ENCODE measurements around the gene GTF2H4. TPM values are rescaled to one million over a fixed set of nuclear protein-coding genes. Genes with fewer than 3 reads are reported as not detected.
A peak's percentile ranks its signal among the peaks of the same experiment; 100 is the strongest.
"Not testable (repeated sequence)": the region's sequence is repeated elsewhere in the genome, so short reads cannot be mapped to it uniquely, and the experiment has no call there.

Gene GTF2H4
- 73.0 and 74.7 TPM in 2 replicates for total RNA-seq
- long read RNA-seq, transcript GTF2H4-201 (14 exons, 1,735 nt) = major isoform, 19 of 33 reads
- long read RNA-seq, partial matches to known transcripts = 1 of 33 reads
- long read RNA-seq, other reads (novel, unspliced or antisense) = 13 of 33 reads

DNA sequence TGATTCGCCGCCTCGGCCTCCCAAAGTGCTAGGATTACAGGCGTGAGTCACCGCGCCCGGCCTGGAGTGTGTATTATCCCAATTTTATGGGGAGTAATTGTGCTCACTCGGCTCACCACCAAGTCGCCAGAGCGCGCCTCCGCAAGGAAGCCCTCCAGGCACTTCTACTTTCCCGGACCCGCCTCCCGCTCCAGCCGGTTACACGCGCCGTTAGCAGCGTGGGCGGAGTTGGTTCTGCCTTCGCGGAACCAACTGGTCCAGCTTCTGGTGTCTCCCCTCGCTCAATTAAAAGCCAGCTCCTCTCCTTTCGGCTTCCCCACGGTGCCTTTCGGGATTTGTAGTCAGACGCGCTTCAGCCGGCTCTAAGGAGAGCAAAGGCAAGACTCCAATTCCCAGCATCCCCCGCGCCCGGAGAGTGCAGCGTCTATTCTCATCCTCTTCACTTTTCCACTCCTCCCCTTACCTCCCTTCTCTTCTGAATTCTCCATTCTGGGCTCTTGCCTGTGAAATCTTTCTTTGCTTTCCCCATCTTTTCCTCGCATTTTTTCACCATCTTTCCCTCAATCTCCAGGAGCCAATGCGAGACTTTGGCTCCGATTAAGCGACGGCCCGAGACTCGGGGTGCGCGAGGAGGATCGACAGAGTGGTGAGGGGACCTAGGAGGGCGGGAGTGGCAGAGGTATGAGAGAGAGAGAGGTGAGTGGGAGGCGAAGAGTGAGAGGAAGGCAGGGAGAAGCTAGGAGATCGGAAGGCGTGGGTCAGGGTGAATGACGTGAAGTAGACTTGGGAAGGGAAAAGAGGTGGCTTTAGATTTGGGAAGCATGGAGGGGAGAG is at the start of gene GTF2H4:
Gene GTF2H4 (plus strand): TSS at position 450 of the 834 bp plus-strand sequence.
- Mint-ChIP-seq H3K4me3 (ENCODE audit: low read depth) (peak within 1 kb of the TSS; percentile 98), H3K9me3 (ENCODE audit: low read depth) (no peaks in the 10 kb centered on the region), H3K36me3 (ENCODE audit: insufficient read depth) (peaks cover 15% of the 10 kb centered on the region), H3K27ac (peak within 1 kb of the TSS; percentile 92), H3K27me3 (no peaks in the 10 kb centered on the region), H3K4me1 (ENCODE audit: low read depth) (peaks cover 14% of the 10 kb centered on the region)
- peak; percentile 82 for DNase-seq (ENCODE audit: low spot score, unreplicated experiment)
- no peak for TF ChIP-seq CTCF (IDR thresholded peaks at IDR 0.05; ENCODE audit: unreplicated experiment)

- H3K4me1 Mint-ChIP-seq (ENCODE audit: low read depth); H3K27me3 Mint-ChIP-seq; DNase-seq (ENCODE audit: low spot score, unreplicated experiment); H3K4me3 Mint-ChIP-seq (ENCODE audit: low read depth); H3K9me3 Mint-ChIP-seq (ENCODE audit: low read depth); H3K36me3 Mint-ChIP-seq (ENCODE audit: insufficient read depth); H3K27ac Mint-ChIP-seq: not testable (repeated sequence)
Measured at GRCh38 chr6:30859726-30860125, 48.3 kb upstream of the GTF2H4 start.

DNA sequence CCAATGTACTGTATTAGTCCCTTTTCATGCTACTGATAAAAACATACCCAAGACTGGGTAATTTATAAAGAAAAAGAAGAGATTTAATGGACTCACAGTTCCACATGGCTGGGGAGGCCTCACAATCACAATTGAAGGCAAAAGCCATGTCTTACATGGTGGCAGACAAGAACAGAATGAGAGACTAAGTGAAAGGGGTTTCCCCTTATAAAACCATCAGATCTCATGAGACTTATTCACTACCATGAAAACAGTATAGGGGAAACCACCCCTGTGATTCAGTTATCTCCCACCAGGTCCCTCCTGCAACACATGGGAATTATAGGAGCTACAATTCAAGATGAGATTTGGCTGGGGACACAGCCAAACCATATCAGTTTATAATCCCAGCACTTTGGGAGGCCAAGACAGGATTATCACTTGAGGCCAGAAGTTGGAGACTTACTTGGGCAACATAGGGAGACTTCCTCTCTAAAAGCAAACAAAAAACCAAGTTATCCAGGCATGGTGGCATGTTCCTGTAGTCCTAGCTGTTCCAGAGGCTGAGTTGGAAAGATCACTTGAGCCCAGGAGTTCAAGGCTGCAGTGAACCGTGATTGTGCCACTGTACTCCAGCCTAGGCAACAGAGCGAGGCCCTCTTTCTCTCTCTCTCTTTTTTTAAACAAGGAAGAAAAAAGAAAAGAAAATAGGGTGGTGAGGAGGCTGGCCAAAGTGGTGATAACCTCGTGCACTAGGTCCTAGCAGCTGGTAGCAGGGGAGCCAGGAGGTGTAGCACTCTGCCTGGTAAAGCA is 46.6 kb upstream of the GTF2H4 start:
- Mint-ChIP-seq H3K4me1 (ENCODE audit: low read depth) (peaks cover 6% of the 10 kb centered on the region), H3K27me3 (no peaks in the 10 kb centered on the region), H3K4me3 (ENCODE audit: low read depth) (no peak overlapping the region), H3K9me3 (ENCODE audit: low read depth) (no peaks in the 10 kb centered on the region), H3K27ac (no peak overlapping the region), H3K36me3 (ENCODE audit: insufficient read depth) (peaks cover 1% of the 10 kb centered on the region)
- no peak for TF ChIP-seq CTCF (IDR thresholded peaks at IDR 0.05; ENCODE audit: unreplicated experiment)
- DNase-seq (ENCODE audit: low spot score, unreplicated experiment) = no peak

- no peak for TF ChIP-seq CTCF (IDR thresholded peaks at IDR 0.05; ENCODE audit: unreplicated experiment)
- Mint-ChIP-seq H3K4me1 (ENCODE audit: low read depth) (peaks cover 6% of the 10 kb centered on the region), H3K9me3 (ENCODE audit: low read depth) (no peaks in the 10 kb centered on the region), H3K4me3 (ENCODE audit: low read depth) (no peak overlapping the region), H3K27ac (no peak overlapping the region), H3K36me3 (ENCODE audit: insufficient read depth) (peaks cover 1% of the 10 kb centered on the region), H3K27me3 (no peaks in the 10 kb centered on the region)
- no peak for DNase-seq (ENCODE audit: low spot score, unreplicated experiment)
Measured at GRCh38 chr6:30862156-30862875, 45.7 kb upstream of the GTF2H4 start.

GRCh38 chr6:30864325-30864724 is 43.7 kb upstream of the GTF2H4 start:
- TF ChIP-seq CTCF (IDR thresholded peaks at IDR 0.05; ENCODE audit: unreplicated experiment) = no peak
- Mint-ChIP-seq H3K9me3 (ENCODE audit: low read depth) (peaks cover 9% of the 10 kb centered on the region), H3K4me3 (ENCODE audit: low read depth) (no peak overlapping the region), H3K27ac (no peak overlapping the region), H3K4me1 (ENCODE audit: low read depth) (peaks cover 5% of the 10 kb centered on the region), H3K27me3 (no peaks in the 10 kb centered on the region), H3K36me3 (ENCODE audit: insufficient read depth) (peaks cover 1% of the 10 kb centered on the region)
- DNase-seq (ENCODE audit: low spot score, unreplicated experiment) = no peak

DNA sequence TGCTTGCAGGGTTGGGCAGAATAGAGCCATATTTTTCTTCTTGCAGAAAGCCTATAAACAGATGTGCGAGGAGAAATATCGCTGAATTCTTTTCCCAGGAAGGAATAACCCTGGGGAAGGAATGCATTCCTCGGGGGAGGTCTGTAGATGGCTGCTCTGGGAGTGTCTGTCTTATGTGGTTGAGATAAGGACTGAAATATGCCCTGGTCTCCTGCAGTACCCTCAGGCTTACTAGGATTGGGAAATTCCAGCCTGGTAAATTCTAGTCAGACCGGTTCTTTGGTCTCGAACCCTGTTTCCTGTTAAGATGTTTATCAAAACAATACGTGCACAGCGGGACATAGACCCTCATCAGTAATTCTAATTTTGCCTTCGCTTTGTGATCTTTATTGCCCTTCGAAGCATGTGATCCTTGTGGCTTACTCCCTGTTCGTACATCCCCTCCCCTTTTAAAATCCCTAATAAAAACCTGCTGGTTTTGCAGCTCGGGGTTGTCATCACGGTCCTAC is 38.7 kb upstream of the GTF2H4 start:
- DNase-seq (ENCODE audit: low spot score, unreplicated experiment); H3K4me3 Mint-ChIP-seq (ENCODE audit: low read depth); H3K36me3 Mint-ChIP-seq (ENCODE audit: insufficient read depth); H3K27me3 Mint-ChIP-seq; H3K4me1 Mint-ChIP-seq (ENCODE audit: low read depth); H3K27ac Mint-ChIP-seq: not testable (repeated sequence)
- peaks cover 31% of the 10 kb centered on the region for H3K9me3 Mint-ChIP-seq (ENCODE audit: low read depth)

All from progenitor cell of endocrine pancreas (in vitro differentiated cells).